HCT116 (cell line): ENCODE data around the gene MESP2. TPM values are rescaled to one million over a fixed set of nuclear protein-coding genes. Genes with fewer than 3 reads are reported as not detected.

Experiments used
- ATAC-seq: fragments of 200-7000 bp; cut with Tn5 transposase; 2 replicates; pipeline ENCODE4 v1.9.1; 2020; ENCODE audit warnings: mild to moderate bottlenecking, moderate library complexity
- BruUV-seq: library from RNA; stranded (reverse); fragments of 400-500 nt; replicated peaks from 2 replicates; lab custom pipeline; 2021; lab: Mats Ljungman, UMichigan
- CTCF ChIA-PET: fragments of 300-600 bp; sonication (Branson Sonifier 250); formaldehyde crosslinking; loops from one replicate; lab custom pipeline; 2021; ENCODE audit warnings: antibody characterized with exemption; lab: Charles Lee
- POLR2A ChIA-PET: fragments of 300-600, 350-600 bp; sonication (Branson Sonifier 250); formaldehyde crosslinking; loops from one replicate; lab custom pipeline; 2021; ENCODE audit warnings: antibody characterized with exemption; lab: Charles Lee
- RAD21 ChIA-PET, 2 experiments: fragments of 300-600 bp; sonication (Branson Sonifier 250); formaldehyde crosslinking; loops; one replicate each; lab custom pipeline; 2023; ENCODE audit warnings: low total read pairs in 2 of 2; ENCODE audit not compliant: uncharacterized antibody in 2 of 2, unreplicated experiment in 2 of 2, low non-redundant PET in 1 of 2; lab: Charles Lee
- DNase-seq: peaks from one replicate; pipeline ENCODE4 v3.0.0-alpha.2; 2010; ENCODE audit warnings: low read depth, low spot score
- H2AFZ ChIP-seq: fragments of 200-600 bp; shearing (Covaris generic), sonication (generic); 2 replicates; pipeline ENCODE4 v1.6.1; 2017; ENCODE audit warnings: low read depth, mixed run types, mixed read lengths, antibody characterized with exemption, low read length; ENCODE audit not compliant: poor library complexity, severe bottlenecking
- H3K27ac ChIP-seq: 2 replicates; pipeline ENCODE4 v1.5.1; 2012; ENCODE audit warnings: low read depth, low read length
- H3K27me3 ChIP-seq: fragments of 200-600 bp; sonication (generic); 2 replicates; pipeline ENCODE4 v1.6.1; 2016; ENCODE audit warnings: mixed run types, low read length, mixed read lengths; ENCODE audit not compliant: insufficient read depth
- H3K36me3 ChIP-seq, 2 experiments: fragments of 200-500 bp in 1 of 2; fragments of 200-600 bp in 1 of 2; sonication (Bioruptor generic) in 1 of 2; sonication (generic) in 1 of 2; 2 replicates each; pipeline versions ENCODE4 v1.5.1 to v1.6.1; 2014 to 2016; ENCODE audit warnings: low read length in 2 of 2, inconsistent platforms in 1 of 2, mixed read lengths in 1 of 2, mixed run types in 1 of 2; ENCODE audit not compliant: insufficient read depth in 2 of 2, control insufficient read depth in 1 of 2
- H3K4me1 ChIP-seq, 2 experiments: fragments of 200-600 bp in 1 of 2; sonication (generic) in 1 of 2; 2 replicates each; pipeline versions ENCODE4 v1.5.1 to v1.6.1; 2012 to 2017; ENCODE audit warnings: low read length in 2 of 2, inconsistent platforms in 1 of 2, mild to moderate bottlenecking in 1 of 2, mixed read lengths in 1 of 2, mixed run types in 1 of 2, moderate library complexity in 1 of 2; ENCODE audit not compliant: insufficient read depth in 2 of 2, control insufficient read depth in 1 of 2
- H3K4me2 ChIP-seq: fragments of 200-600 bp; sonication (generic); 2 replicates; pipeline ENCODE4 v1.6.1; 2017; ENCODE audit warnings: mixed run types, low read length, mixed read lengths
- H3K4me3 ChIP-seq, 2 experiments: fragments of 200-600 bp in 1 of 2; sonication (generic) in 1 of 2; replicated peaks in 1 of 2; 2 replicates each; pipeline ENCODE4 v1.5.1; 2011 to 2016; ENCODE audit warnings: low read length in 2 of 2, control low read depth in 1 of 2, low read depth in 1 of 2, mild to moderate bottlenecking in 1 of 2, mixed read lengths in 1 of 2, mixed run types in 1 of 2
- H3K79me2 ChIP-seq: fragments of 200-600 bp; sonication (generic); 2 replicates; pipeline ENCODE4 v1.6.1; 2017; ENCODE audit warnings: mild to moderate bottlenecking, mixed run types, low read length, moderate library complexity, mixed read lengths; ENCODE audit not compliant: insufficient read depth
- H3K9ac ChIP-seq: fragments of 200-600 bp; sonication (generic); 2 replicates; pipeline ENCODE4 v1.6.1; 2016; ENCODE audit warnings: low read length, mixed read lengths
- H3K9me2 ChIP-seq: fragments of 200-600 bp; sonication (generic), shearing (Covaris generic); 2 replicates; pipeline ENCODE4 v1.6.1; 2017; ENCODE audit warnings: mixed run types, mild to moderate bottlenecking, moderate library complexity; ENCODE audit not compliant: insufficient read depth
- H3K9me3 ChIP-seq, 2 experiments: fragments of 200-500 bp in 1 of 2; fragments of 200-600 bp in 1 of 2; sonication (Bioruptor generic) in 1 of 2; sonication (generic) in 1 of 2; 2 replicates each; pipeline ENCODE4 v1.6.1; 2014 to 2017; ENCODE audit warnings: low read length in 2 of 2, mixed read lengths in 2 of 2, inconsistent platforms in 1 of 2, low read depth in 1 of 2, mild to moderate bottlenecking in 1 of 2, mixed run types in 1 of 2, moderate library complexity in 1 of 2; ENCODE audit not compliant: control insufficient read depth in 1 of 2, insufficient read depth in 1 of 2
- H4K20me1 ChIP-seq: fragments of 200-600 bp; sonication (generic), shearing (Covaris generic); 2 replicates; pipeline ENCODE4 v1.6.1; 2017; ENCODE audit warnings: mixed run types, mild to moderate bottlenecking, moderate library complexity; ENCODE audit not compliant: insufficient read depth
- ATF3 ChIP-seq: IDR thresholded peaks from 2 replicates; pipeline ENCODE4 v1.6.1; 2012
- CEBPB ChIP-seq: IDR thresholded peaks from 2 replicates; pipeline ENCODE4 v1.6.1; 2012; ENCODE audit warnings: low read depth
- CTCF ChIP-seq, 3 experiments: fragments of 200-600 bp in 1 of 3; sonication (generic) in 1 of 3; IDR thresholded peaks in 2 of 3; conservative IDR thresholded peaks in 1 of 3; 2 replicates each; pipeline ENCODE4 v1.5.1; 2012 to 2017; ENCODE audit warnings: low read depth in 2 of 3, low read length in 2 of 3, antibody characterized with exemption in 1 of 3, borderline replicate concordance in 1 of 3, control low read depth in 1 of 3, mild to moderate bottlenecking in 1 of 3, mixed read lengths in 1 of 3, mixed run types in 1 of 3, moderate library complexity in 1 of 3; ENCODE audit not compliant: insufficient read depth in 1 of 3
- EZH2phosphoT487 ChIP-seq: fragments of 200-600 bp; IDR thresholded peaks from 2 replicates; pipeline ENCODE4 v1.6.1; 2018; ENCODE audit warnings: antibody characterized with exemption, borderline replicate concordance
- FOSL1 ChIP-seq: IDR thresholded peaks from 2 replicates; pipeline ENCODE4 v1.6.1; 2012; ENCODE audit warnings: low read depth
- MAX ChIP-seq: IDR thresholded peaks from 2 replicates; pipeline ENCODE4 v1.6.1; 2012
- REST ChIP-seq: IDR thresholded peaks from 2 replicates; pipeline ENCODE4 v1.6.1; 2012; ENCODE audit warnings: low read depth
- SIN3A ChIP-seq: IDR thresholded peaks from 2 replicates; pipeline ENCODE4 v1.6.1; 2012; ENCODE audit warnings: low read depth
- SP1 ChIP-seq: IDR thresholded peaks from 2 replicates; pipeline ENCODE4 v1.6.1; 2012; ENCODE audit warnings: low read depth
- SRF ChIP-seq: IDR thresholded peaks from 2 replicates; pipeline ENCODE4 v1.6.1; 2012; ENCODE audit warnings: low read depth
- TCF7L2 ChIP-seq: IDR thresholded peaks from 2 replicates; pipeline ENCODE4 v1.7.0; 2011; ENCODE audit warnings: borderline replicate concordance, inconsistent platforms; ENCODE audit not compliant: insufficient read depth, insufficient read length; ENCODE audit errors: extremely low read depth
- YY1 ChIP-seq: IDR thresholded peaks from 2 replicates; pipeline ENCODE4 v1.6.1; 2011; ENCODE audit warnings: low read length, low read depth, moderate library complexity, mild to moderate bottlenecking; ENCODE audit not compliant: insufficient replicate concordance; ENCODE audit errors: extremely low read depth
- ZFX ChIP-seq: fragments of 450-650 bp; IDR thresholded peaks from 2 replicates; pipeline ENCODE4 v1.6.1; 2017
- ZNF274 ChIP-seq: fragments of 200-500 bp; sonication (Bioruptor generic); IDR thresholded peaks from 2 replicates; pipeline ENCODE4 v1.6.1; 2014; ENCODE audit warnings: mild to moderate bottlenecking, low read depth, low read length, inconsistent platforms
- intact Hi-C: fragments of 100-400 bp; cut with micrococcal nuclease; formaldehyde crosslinking; loops from 2 replicates; pipeline ENCODE4 v1.10.0; 2022
- total RNA-seq: library from RNA; stranded (reverse); gene quantifications from one replicate; pipeline ENCODE4 v1.2.1, GENCODE V29; 2021; ENCODE audit not compliant: unreplicated experiment
- TF ChIP-seq, protein P1 (sequence below): IDR thresholded peaks from 2 replicates; pipeline ENCODE4 v1.6.1; 2011; ENCODE audit warnings: mild to moderate bottlenecking, low read length, moderate library complexity; ENCODE audit not compliant: insufficient replicate concordance; ENCODE audit errors: extremely low read depth

Gene MESP2
- total RNA-seq, 1 experiment from 2014 or later: 0.20 TPM

- no peak overlapping the region for H3K4me3 ChIP-seq
- CTCF ChIA-PET: no interaction called here
- H2AFZ ChIP-seq: no peak overlapping the region
- H3K27ac ChIP-seq: no peak overlapping the region
- no peaks in the 10 kb centered on the region for H3K79me2 ChIP-seq
- TF ChIP-seq REST (no peak), FOSL1 (no peak), EZH2phosphoT487 (no peak), YY1 (no peak), CTCF (IDR thresholded peaks at IDR 0.05 in 2 of 3, conservative IDR thresholded peaks at IDR 0.05 in 1 of 3; ENCODE audit: borderline replicate concordance in 1 of 3, insufficient read depth in 1 of 3, low read depth in 2 of 3, low read length in 2 of 3) (no peak), TCF7L2 (no peak), ZNF274 (no peak), MAX (no peak), SP1 (no peak), CEBPB (no peak), SIN3A (no peak), SRF (no peak), ATF3 (no peak), ZFX (no peak)
- TF ChIP-seq, protein P1, sequence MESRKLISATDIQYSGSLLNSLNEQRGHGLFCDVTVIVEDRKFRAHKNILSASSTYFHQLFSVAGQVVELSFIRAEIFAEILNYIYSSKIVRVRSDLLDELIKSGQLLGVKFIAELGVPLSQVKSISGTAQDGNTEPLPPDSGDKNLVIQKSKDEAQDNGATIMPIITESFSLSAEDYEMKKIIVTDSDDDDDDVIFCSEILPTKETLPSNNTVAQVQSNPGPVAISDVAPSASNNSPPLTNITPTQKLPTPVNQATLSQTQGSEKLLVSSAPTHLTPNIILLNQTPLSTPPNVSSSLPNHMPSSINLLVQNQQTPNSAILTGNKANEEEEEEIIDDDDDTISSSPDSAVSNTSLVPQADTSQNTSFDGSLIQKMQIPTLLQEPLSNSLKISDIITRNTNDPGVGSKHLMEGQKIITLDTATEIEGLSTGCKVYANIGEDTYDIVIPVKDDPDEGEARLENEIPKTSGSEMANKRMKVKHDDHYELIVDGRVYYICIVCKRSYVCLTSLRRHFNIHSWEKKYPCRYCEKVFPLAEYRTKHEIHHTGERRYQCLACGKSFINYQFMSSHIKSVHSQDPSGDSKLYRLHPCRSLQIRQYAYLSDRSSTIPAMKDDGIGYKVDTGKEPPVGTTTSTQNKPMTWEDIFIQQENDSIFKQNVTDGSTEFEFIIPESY: no peak
- TF ChIP-seq, all 23 proteins: peak for 0
- ChIA-PET RAD21 (no interaction called here), POLR2A (no interaction called here)
- H3K27me3 ChIP-seq: no peaks in the 10 kb centered on the region
- H3K9ac ChIP-seq: no peak overlapping the region
- DNase-seq (no peak), ATAC-seq (no peak)
- H3K4me2 ChIP-seq: no peak overlapping the region
- no TSS peak for BruUV-seq
- H3K9me3 ChIP-seq: peaks cover 0 to 3% of the 10 kb centered on the region in 2 experiments; a peak in 1 of 4 replicates
- intact Hi-C loops: no loop called here
- H3K4me1 ChIP-seq: peaks cover 4 to 21% of the 10 kb centered on the region in 2 experiments; a peak in 2 of 4 replicates
- H3K36me3 ChIP-seq: no peaks in the 10 kb centered on the region
- no peaks in the 10 kb centered on the region for H4K20me1 ChIP-seq
- H3K9me2 ChIP-seq: no peaks in the 10 kb centered on the region
These were observed 34.7 kb downstream of the MESP2 start for GRCh38 chr15:89810837-89811236.
